Hematopoietic multipotent progenitor cell (in vitro differentiated cells): ENCODE results near the gene UGT1A10. TPM values are rescaled to one million over a fixed set of nuclear protein-coding genes. Genes with fewer than 3 reads are reported as not detected.

ENCODE experiments used
- DNase-seq, 3 donors: peaks; one replicate each; pipeline ENCODE4 v3.0.0-alpha.2; 2011 to 2015; ENCODE audit warnings: low read depth in 2 of 3, low spot score in 2 of 3
- total RNA-seq: library from RNA; depleted of rRNA; stranded (reverse); fragments of >200 nt; gene quantifications from one replicate; pipeline ENCODE4 v1.2.3, GENCODE V29; 2012

Gene UGT1A10
- total RNA-seq, 1 donor, result under 0.01 TPM

GRCh38 chr2:233801357-233802131, 165.3 kb downstream of the UGT1A10 start:
- DNase-seq, result peak in 2 of 3 donors; percentile 3 to 12

- DNase-seq, result no peak
Observed at GRCh38 chr2:233802132-233802815, 166.0 kb downstream of the UGT1A10 start.

- DNase-seq, result no peak
Observed at GRCh38 chr2:233803292-233803911, 167.2 kb downstream of the UGT1A10 start.

- DNase-seq, result no peak
Observed at GRCh38 chr2:233803994-233804393, 167.7 kb downstream of the UGT1A10 start.

GRCh38 chr2:233807215-233807865, 171.1 kb downstream of the UGT1A10 start:
- no peak for DNase-seq

GRCh38 chr2:233807966-233808935, 172.0 kb downstream of the UGT1A10 start:
- no peak for DNase-seq

GRCh38 chr2:233810385-233810784, 174.1 kb downstream of the UGT1A10 start:
- no peak for DNase-seq

- DNase-seq, result no peak
Observed at GRCh38 chr2:233811087-233811486, 174.8 kb downstream of the UGT1A10 start.

GRCh38 chr2:233811732-233812131, 175.5 kb downstream of the UGT1A10 start:
- DNase-seq, result no peak

GRCh38 chr2:233813236-233814055, 177.2 kb downstream of the UGT1A10 start:
- no peak for DNase-seq

- DNase-seq, result no peak
Observed at GRCh38 chr2:233814056-233814835, 178.0 kb downstream of the UGT1A10 start.

- no peak for DNase-seq
Observed at GRCh38 chr2:233815861-233816260, 179.6 kb downstream of the UGT1A10 start.

- no peak for DNase-seq
Observed at GRCh38 chr2:233816334-233816733, 180.1 kb downstream of the UGT1A10 start.

- no peak for DNase-seq
Observed at GRCh38 chr2:233816771-233817170, 180.5 kb downstream of the UGT1A10 start.

- no peak for DNase-seq
Observed at GRCh38 chr2:233817361-233817911, 181.2 kb downstream of the UGT1A10 start.

- no peak for DNase-seq
Observed at GRCh38 chr2:233817995-233818638, 181.9 kb downstream of the UGT1A10 start.
